GM12874 (cell line): ENCODE data around the gene TGFBR3.

Experiments used
- CTCF ChIP-seq: IDR thresholded peaks from 2 replicates; pipeline ENCODE4 v1.5.1; 2011; ENCODE audit warnings: low read depth, mild to moderate bottlenecking, control low read depth, low read length, moderate library complexity; ENCODE audit not compliant: insufficient read depth

The TGFBR3 gene

GRCh38 chr1:91761295-91761721 is 124.6 kb downstream of the TGFBR3 start:
- no peak for TF ChIP-seq CTCF

DNA sequence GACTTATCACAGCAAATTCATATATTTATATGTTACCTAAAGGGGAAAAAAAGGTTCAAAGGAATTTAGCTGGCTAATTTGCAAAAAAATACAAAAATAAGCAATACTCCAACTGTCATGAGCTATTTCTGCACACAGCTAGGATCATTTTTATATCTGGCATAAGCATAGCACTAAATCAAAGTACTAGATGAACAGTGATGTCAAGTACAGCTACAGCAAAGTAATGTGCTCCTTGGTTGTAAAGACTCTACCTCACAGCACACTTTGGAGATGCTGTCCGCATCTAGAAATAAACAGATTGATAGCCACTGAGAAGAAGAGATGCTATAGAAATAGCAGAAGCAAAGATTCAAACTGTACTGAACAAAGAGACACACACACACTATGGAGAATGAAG is 125.4 kb downstream of the TGFBR3 start:
- TF ChIP-seq CTCF, result no peak

DNA sequence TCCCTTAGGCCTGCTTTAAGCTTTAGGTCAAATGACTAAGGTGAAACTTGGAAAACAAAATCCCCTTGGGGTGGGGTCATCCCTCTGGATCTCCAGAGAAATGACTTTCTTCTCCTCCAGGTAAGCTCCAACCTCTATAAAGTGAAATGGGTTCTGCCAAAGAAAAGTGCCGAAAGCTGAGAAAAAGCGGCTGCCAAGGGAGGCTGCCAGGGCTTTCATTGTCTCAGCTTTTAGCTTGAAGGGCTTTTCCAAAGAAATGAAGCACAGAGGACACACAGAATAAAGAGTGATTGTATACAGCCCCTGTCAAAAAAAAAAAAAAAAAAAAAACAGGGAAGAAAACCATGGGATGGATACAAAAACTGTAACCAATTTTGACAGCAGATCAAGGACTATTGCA is 126.9 kb downstream of the TGFBR3 start:
- TF ChIP-seq CTCF, result no peak

- TF ChIP-seq CTCF, result no peak
Observed at GRCh38 chr1:91757763-91758460, 128.0 kb downstream of the TGFBR3 start.

DNA sequence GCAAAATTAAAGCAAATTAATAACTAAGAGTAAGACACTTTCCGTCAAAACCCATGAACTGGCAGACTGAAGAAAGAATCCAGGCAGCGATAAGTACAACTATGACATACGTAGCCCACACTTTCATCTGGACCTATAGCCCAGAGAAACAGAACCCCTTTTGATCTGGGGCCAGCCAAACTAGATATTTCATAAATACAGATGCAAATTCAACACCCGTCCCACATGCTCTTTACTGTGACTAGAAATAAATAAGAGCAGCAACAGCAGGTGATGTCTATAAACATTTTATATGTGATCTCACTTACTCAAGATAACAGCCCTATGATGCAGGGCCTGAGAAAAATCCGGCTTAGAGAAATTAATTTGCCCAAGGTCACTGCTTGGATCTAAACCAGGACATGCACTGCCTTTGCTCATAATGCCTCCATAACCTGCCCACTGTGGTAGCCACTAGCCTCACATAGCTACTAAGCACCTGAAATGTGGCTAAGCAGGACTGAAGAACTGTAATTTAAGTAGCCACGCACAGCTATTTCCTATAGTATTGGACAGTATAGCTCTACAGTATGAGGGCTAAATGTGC is 130.2 kb downstream of the TGFBR3 start:
- TF ChIP-seq CTCF, result no peak

DNA sequence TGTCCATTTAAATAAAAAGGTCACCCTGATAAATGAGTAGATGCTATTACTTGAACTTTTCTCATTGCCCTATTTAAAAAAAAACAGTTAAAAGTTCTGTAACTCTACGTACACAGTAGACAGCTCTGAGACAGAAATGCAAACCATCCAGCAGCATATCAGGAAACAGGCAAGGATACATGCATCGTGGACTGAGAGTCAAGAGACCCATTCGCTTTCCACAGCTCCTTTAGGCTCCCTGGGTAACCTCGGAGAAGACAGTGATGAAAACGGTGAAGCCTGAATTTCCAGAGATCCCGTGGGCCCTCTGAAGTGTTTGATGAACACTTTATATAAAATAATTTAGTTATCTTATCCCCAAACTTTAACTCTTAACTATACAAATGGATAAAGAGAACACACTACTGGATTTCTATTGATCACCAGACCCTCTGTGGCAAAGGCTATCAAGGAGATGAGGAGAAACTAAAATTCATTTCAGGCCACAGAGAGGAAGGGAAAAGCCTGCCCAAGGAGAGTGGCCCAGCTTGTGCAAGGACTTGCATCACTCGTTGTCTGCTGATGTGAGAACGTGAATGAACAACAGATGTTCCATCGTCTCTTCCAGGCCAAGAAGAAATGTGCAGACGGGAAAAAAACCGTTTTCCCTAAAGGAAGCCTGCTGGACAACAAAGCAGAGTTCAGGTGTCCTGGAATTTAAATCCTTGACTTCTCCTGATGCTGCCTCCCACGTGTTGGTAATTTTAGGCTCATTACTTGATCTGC is 131.0 kb downstream of the TGFBR3 start:
- no peak for TF ChIP-seq CTCF

DNA sequence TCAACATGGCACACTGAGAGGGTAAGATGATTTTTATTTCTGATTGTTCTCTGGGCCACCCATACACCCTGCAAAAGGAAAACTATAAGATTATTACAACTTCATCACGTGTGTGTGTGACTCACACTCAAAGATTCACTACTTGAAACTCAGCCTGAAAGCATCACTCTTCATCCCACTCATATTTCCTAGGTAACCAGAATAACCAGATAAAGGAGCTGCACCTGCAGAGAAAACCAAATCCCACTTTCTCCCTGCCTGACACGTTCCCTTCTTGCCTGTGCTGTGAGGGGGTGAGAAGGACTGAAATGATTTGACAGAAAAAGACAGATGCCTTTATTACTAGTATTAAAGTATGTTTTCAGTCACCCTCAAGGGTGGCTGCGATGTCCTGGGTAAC is 131.6 kb downstream of the TGFBR3 start:
- TF ChIP-seq CTCF, result no peak
